ENCODE measurements around the gene CERS2. TPM values are rescaled to one million over a fixed set of nuclear protein-coding genes. Genes with fewer than 3 reads are reported as not detected.

The CERS2 gene
- total and polyA plus RNA-seq, 2 of the 8 experiments (the other 6 are each of a cell fraction or from before 2014, with no cell fraction given): 216 to 237 TPM

DNA sequence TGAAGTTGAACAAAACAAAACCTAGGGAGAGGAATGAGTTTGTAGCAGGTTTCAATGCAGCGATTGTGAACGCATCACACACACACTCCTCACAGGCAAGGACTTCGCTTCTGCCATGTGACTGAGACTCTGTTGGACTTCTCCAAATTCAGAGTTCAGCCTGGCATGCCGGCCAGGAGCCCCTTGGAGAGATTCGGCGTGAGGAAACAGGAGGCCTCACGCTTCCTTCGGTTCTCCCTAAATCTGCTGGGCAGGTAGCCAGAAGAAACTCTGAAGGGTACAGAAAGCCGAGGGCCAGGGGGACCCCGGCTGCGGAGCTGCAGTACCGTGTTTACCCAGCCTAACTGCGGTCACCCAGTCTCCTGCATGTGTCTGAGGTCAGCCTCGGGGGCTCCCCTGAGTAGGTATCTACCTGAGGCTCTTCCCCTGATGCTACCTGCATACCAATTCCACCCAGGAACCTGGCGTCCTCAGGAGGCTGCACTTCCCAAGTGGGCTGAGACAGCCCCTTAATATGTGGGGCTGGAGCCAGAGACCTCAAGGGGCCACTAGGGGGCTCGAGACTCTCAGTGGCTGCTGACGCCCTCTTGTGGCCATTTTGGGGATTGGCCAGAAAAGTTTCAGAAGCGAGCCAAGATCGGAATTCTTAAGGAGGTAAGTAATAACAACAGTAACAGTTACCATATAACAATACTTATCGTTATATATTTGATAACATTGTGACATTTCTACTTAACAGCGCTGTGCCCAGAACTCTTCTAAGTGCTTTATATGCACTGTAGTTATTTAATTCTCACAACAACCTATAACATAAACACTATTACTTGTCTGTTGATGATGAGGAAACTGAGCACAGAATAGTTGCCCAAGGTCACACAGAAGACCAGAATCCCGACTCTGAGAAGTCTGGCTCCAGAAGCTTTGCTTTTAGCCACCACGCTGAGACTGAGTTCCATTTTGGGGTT is 4.7 kb upstream of the CERS2 start (continued):
- TF ChIP-seq CHD7 (IDR thresholded peaks at IDR 0.05; ENCODE audit: insufficient replicate concordance, low read length) (no peak), HDAC6 (IDR thresholded peaks at IDR 0.05; ENCODE audit: low read depth, low read length) (no peak), CEBPB (IDR thresholded peaks at IDR 0.05; ENCODE audit: low read depth, low read length) (no peak), KDM4A (IDR thresholded peaks at IDR 0.05; ENCODE audit: low read depth, low read length, severe bottlenecking) (peak; percentile 18), RAD21 (IDR thresholded peaks at IDR 0.05 in 1 of 2, conservative IDR thresholded peaks at IDR 0.05 in 1 of 2; ENCODE audit: low read depth in 2 of 2, low read length in 2 of 2) (peak; percentile 71 to 85), SP4 (IDR thresholded peaks at IDR 0.05; ENCODE audit: low read length) (0 out of 2 replicates have a peak, but pooled peaks have one; percentile 67), CHD1 (IDR thresholded peaks at IDR 0.05; ENCODE audit: low read depth, low read length) (no peak)

All from H1 (cell line).